Measurements from ENCODE around the gene SRGN.
"Not testable (repeated sequence)": the region's sequence is repeated elsewhere in the genome, so short reads cannot be mapped to it uniquely, and the experiment has no call there.

Gene SRGN

DNA sequence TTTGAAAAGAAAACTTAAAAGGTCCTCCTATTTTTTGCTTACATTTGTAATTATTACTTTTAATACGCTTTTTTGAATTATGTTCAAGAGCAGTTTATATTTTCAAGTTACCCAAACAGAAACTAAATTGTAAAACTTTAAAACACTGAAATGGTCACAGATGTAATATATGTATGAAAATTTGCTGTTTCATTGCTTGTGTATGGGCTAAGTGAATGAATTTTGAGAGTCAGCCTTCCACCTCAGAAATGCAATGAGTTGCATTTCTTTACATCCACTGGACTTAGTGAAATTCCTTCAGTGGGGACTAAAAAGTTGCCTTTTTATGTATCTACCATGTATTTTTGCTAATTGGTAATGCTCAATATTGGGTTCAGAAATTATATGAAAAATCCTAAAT lies 37.7 kb downstream of the SRGN start:
- peak in 2 of 3 donors; percentile 22 to 25 for DNase-seq
- ChIA-PET CTCF (interaction anchor here (0.9 to 1.4 kb wide), 5 partner anchors 11 to 34 kb away, joined by 3 to 4 read pairs (median 3); no protein-coding TSS in a partner anchor), POLR2A (no interaction called here)
- H3K4me3 ChIP-seq (ENCODE audit: control insufficient read depth in 1 of 7, extremely low read depth in 1 of 7, insufficient read depth in 4 of 7, low read depth in 2 of 7, low read length in 6 of 7), result peak overlapping the region in 6 of 7 experiments; percentile 84 to 96 (median 90)
- H3K9me3 ChIP-seq (ENCODE audit: control extremely low read depth in 1 of 5, control insufficient read depth in 4 of 5, insufficient read depth in 2 of 5, low read depth in 1 of 5, low read length in 4 of 5), result no peaks in the 10 kb centered on the region
- H3K4me1 ChIP-seq (ENCODE audit: control extremely low read depth in 1 of 4, control insufficient read depth in 4 of 4, insufficient read depth in 4 of 4, low read length in 3 of 4), result peaks cover 9 to 26% (median 21%) of the 10 kb centered on the region in 4 experiments
- H3K36me3 ChIP-seq (ENCODE audit: control insufficient read depth in 4 of 4, insufficient read depth in 4 of 4, low read length in 3 of 4), result no peaks in the 10 kb centered on the region
- H3K27ac ChIP-seq (ENCODE audit: insufficient read depth in 1 of 2, low read depth in 1 of 2, low read length in 2 of 2, poor library complexity in 1 of 2, severe bottlenecking in 2 of 2), result peak overlapping the region in 1 of 2 experiments; percentile 97
- WGBS (ENCODE audit: insufficient coverage), result no CpG with 5 or more reads among the region's 1 CpG
- H3K27me3 ChIP-seq (replicated peaks in 2 of 5; ENCODE audit: control insufficient read depth in 4 of 5, insufficient read depth in 5 of 5, low read length in 4 of 5), result no peaks in the 10 kb centered on the region

DNA sequence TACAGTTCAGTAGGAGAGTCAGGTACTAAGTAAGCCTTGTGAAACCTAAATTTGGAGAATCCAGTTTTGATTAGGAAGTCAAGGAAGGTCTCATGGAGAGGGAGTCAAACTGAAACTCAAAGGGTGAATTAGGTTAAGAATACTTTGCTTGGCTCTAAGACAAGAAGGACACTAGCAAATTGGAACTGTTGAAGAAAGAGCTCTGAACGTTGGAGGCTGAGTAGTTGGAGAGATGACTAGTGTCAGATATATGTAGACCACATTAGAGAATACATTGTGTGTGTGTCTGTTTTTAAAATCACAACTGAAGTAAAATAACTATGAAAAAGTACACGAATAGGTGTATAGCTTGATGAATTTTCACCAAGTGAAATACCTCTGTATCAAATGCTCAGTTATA lies 42.3 kb downstream of the SRGN start:
- WGBS (ENCODE audit: insufficient coverage), result no CpG with 5 or more reads among the region's 2 CpGs
- no peaks in the 10 kb centered on the region for H3K27me3 ChIP-seq (replicated peaks in 2 of 5; ENCODE audit: control insufficient read depth in 4 of 5, insufficient read depth in 5 of 5, low read length in 4 of 5)
- H3K27ac ChIP-seq (ENCODE audit: insufficient read depth in 1 of 2, low read depth in 1 of 2, low read length in 2 of 2, poor library complexity in 1 of 2, severe bottlenecking in 2 of 2), result no peak overlapping the region
- DNase-seq, result no peak
- H3K9me3 ChIP-seq (ENCODE audit: control extremely low read depth in 1 of 5, control insufficient read depth in 4 of 5, insufficient read depth in 2 of 5, low read depth in 1 of 5, low read length in 4 of 5), result no peaks in the 10 kb centered on the region
- POLR2A ChIA-PET, result no interaction called here
- CTCF ChIA-PET, result interaction anchor here (1.7 kb wide), 1 partner anchor 124 kb away, joined by 5 read pairs; no protein-coding TSS in a partner anchor
- H3K4me1 ChIP-seq (ENCODE audit: control extremely low read depth in 1 of 4, control insufficient read depth in 4 of 4, insufficient read depth in 4 of 4, low read length in 3 of 4), result peaks cover 7 to 12% (median 9%) of the 10 kb centered on the region in 4 experiments
- H3K36me3 ChIP-seq (ENCODE audit: control insufficient read depth in 4 of 4, insufficient read depth in 4 of 4, low read length in 3 of 4), result peaks cover 2 to 24% (median 11%) of the 10 kb centered on the region in 4 experiments
- no peak overlapping the region for H3K4me3 ChIP-seq (ENCODE audit: control insufficient read depth in 1 of 7, extremely low read depth in 1 of 7, insufficient read depth in 4 of 7, low read depth in 2 of 7, low read length in 6 of 7)

GRCh38 chr10:69139961-69140360 lies 52.1 kb downstream of the SRGN start:
- Histone ChIP-seq H3K27ac (ENCODE audit: insufficient read depth in 1 of 2, low read depth in 1 of 2, low read length in 2 of 2, poor library complexity in 1 of 2, severe bottlenecking in 2 of 2) (no peak overlapping the region), H3K4me1 (ENCODE audit: control extremely low read depth in 1 of 4, control insufficient read depth in 4 of 4, insufficient read depth in 4 of 4, low read length in 3 of 4) (no peaks in the 10 kb centered on the region), H3K36me3 (ENCODE audit: control insufficient read depth in 4 of 4, insufficient read depth in 4 of 4, low read length in 3 of 4) (peaks cover 7 to 23% (median 13%) of the 10 kb centered on the region in 4 experiments), H3K9me3 (ENCODE audit: control extremely low read depth in 1 of 5, control insufficient read depth in 4 of 5, insufficient read depth in 2 of 5, low read depth in 1 of 5, low read length in 4 of 5) (no peaks in the 10 kb centered on the region), H3K4me3 (ENCODE audit: control insufficient read depth in 1 of 7, extremely low read depth in 1 of 7, insufficient read depth in 4 of 7, low read depth in 2 of 7, low read length in 6 of 7) (no peak overlapping the region), H3K27me3 (replicated peaks in 2 of 5; ENCODE audit: control insufficient read depth in 4 of 5, insufficient read depth in 5 of 5, low read length in 4 of 5) (no peaks in the 10 kb centered on the region)
- CTCF ChIA-PET, result interaction anchor here (1.0 kb wide), 1 partner anchor 15 kb away, joined by 3 read pairs; no protein-coding TSS in a partner anchor
- DNase-seq, result no peak
- POLR2A ChIA-PET, result no interaction called here
- WGBS (ENCODE audit: insufficient coverage), result 100% methylated on average over 1 of the region's 2 CpGs

- CTCF ChIA-PET, result interaction anchor here (1.0 kb wide), 1 partner anchor 84 kb away, joined by 3 read pairs; no protein-coding TSS in a partner anchor
- WGBS (ENCODE audit: insufficient coverage), result no CpG with 5 or more reads among the region's 1 CpG
- no peak for DNase-seq
Measured at GRCh38 chr10:69141304-69141703, 53.4 kb downstream of the SRGN start.

GRCh38 chr10:69142074-69142473 lies 54.2 kb downstream of the SRGN start:
- 100% methylated on average over 1 of the region's 3 CpGs for WGBS (ENCODE audit: insufficient coverage)
- DNase-seq; H3K36me3 ChIP-seq (ENCODE audit: control insufficient read depth in 4 of 4, insufficient read depth in 4 of 4, low read length in 3 of 4); H3K9me3 ChIP-seq (ENCODE audit: control extremely low read depth in 1 of 5, control insufficient read depth in 4 of 5, insufficient read depth in 2 of 5, low read depth in 1 of 5, low read length in 4 of 5); CTCF ChIA-PET; H3K27ac ChIP-seq (ENCODE audit: insufficient read depth in 1 of 2, low read depth in 1 of 2, low read length in 2 of 2, poor library complexity in 1 of 2, severe bottlenecking in 2 of 2); H3K4me3 ChIP-seq (ENCODE audit: control insufficient read depth in 1 of 7, extremely low read depth in 1 of 7, insufficient read depth in 4 of 7, low read depth in 2 of 7, low read length in 6 of 7); POLR2A ChIA-PET; H3K27me3 ChIP-seq (replicated peaks in 2 of 5; ENCODE audit: control insufficient read depth in 4 of 5, insufficient read depth in 5 of 5, low read length in 4 of 5): not testable (repeated sequence)
- H3K4me1 ChIP-seq (ENCODE audit: control extremely low read depth in 1 of 4, control insufficient read depth in 4 of 4, insufficient read depth in 4 of 4, low read length in 3 of 4), result peaks cover 3 to 12% (median 8%) of the 10 kb centered on the region in 4 experiments

More at GRCh38 chr10:69141304-69141703, 53.4 kb downstream of the SRGN start:
- no peak overlapping the region for H3K4me3 ChIP-seq (ENCODE audit: control insufficient read depth in 1 of 7, extremely low read depth in 1 of 7, insufficient read depth in 4 of 7, low read depth in 2 of 7, low read length in 6 of 7)
- no peaks in the 10 kb centered on the region for H3K9me3 ChIP-seq (ENCODE audit: control extremely low read depth in 1 of 5, control insufficient read depth in 4 of 5, insufficient read depth in 2 of 5, low read depth in 1 of 5, low read length in 4 of 5)
- H3K4me1 ChIP-seq (ENCODE audit: control extremely low read depth in 1 of 4, control insufficient read depth in 4 of 4, insufficient read depth in 4 of 4, low read length in 3 of 4), result peaks cover 0 to 6% (median 3%) of the 10 kb centered on the region in 4 experiments
- POLR2A ChIA-PET, result no interaction called here
- no peak overlapping the region for H3K27ac ChIP-seq (ENCODE audit: insufficient read depth in 1 of 2, low read depth in 1 of 2, low read length in 2 of 2, poor library complexity in 1 of 2, severe bottlenecking in 2 of 2)
- H3K36me3 ChIP-seq (ENCODE audit: control insufficient read depth in 4 of 4, insufficient read depth in 4 of 4, low read length in 3 of 4), result peaks cover 6 to 12% (median 8%) of the 10 kb centered on the region in 4 experiments
- no peaks in the 10 kb centered on the region for H3K27me3 ChIP-seq (replicated peaks in 2 of 5; ENCODE audit: control insufficient read depth in 4 of 5, insufficient read depth in 5 of 5, low read length in 4 of 5)

DNA sequence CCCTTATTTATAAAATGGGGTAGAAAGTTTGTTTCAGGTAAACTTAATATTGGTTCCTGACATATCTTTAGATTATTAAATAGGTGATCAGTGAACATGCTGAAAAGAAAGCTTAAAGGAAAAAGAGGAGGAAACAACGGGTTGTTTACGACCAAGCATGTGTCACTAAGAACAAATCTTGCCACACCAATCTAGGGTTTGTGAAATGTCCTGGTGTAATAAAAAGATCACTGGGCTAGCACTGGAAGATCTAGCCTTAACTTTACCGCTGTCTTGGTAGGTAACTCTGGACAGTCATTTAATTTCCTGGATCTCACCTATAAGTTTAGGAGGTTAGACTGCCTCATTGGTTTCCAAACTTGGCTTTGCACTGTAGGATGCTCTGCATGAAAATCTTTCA lies 55.1 kb downstream of the SRGN start:
- 50% methylated on average over 2 of the region's 3 CpGs for WGBS (ENCODE audit: insufficient coverage)
- Histone ChIP-seq H3K36me3 (ENCODE audit: control insufficient read depth in 4 of 4, insufficient read depth in 4 of 4, low read length in 3 of 4) (peaks cover 0 to 4% (median 2%) of the 10 kb centered on the region in 4 experiments), H3K9me3 (ENCODE audit: control extremely low read depth in 1 of 5, control insufficient read depth in 4 of 5, insufficient read depth in 2 of 5, low read depth in 1 of 5, low read length in 4 of 5) (no peaks in the 10 kb centered on the region), H3K27ac (ENCODE audit: insufficient read depth in 1 of 2, low read depth in 1 of 2, low read length in 2 of 2, poor library complexity in 1 of 2, severe bottlenecking in 2 of 2) (no peak overlapping the region), H3K27me3 (replicated peaks in 2 of 5; ENCODE audit: control insufficient read depth in 4 of 5, insufficient read depth in 5 of 5, low read length in 4 of 5) (no peaks in the 10 kb centered on the region), H3K4me1 (ENCODE audit: control extremely low read depth in 1 of 4, control insufficient read depth in 4 of 4, insufficient read depth in 4 of 4, low read length in 3 of 4) (peaks cover 3 to 20% (median 14%) of the 10 kb centered on the region in 4 experiments), H3K4me3 (ENCODE audit: control insufficient read depth in 1 of 7, extremely low read depth in 1 of 7, insufficient read depth in 4 of 7, low read depth in 2 of 7, low read length in 6 of 7) (no peak overlapping the region)
- no peak for DNase-seq
- CTCF ChIA-PET, result interaction anchor here (1.0 kb wide), 1 partner anchor 16 kb away, joined by 3 read pairs; no protein-coding TSS in a partner anchor
- POLR2A ChIA-PET, result interaction anchor here (0.6 kb wide), 1 partner anchor 194 kb away, joined by 4 read pairs; no protein-coding TSS in a partner anchor

GRCh38 chr10:69145329-69145728 lies 57.4 kb downstream of the SRGN start:
- H3K36me3 ChIP-seq (ENCODE audit: control insufficient read depth in 4 of 4, insufficient read depth in 4 of 4, low read length in 3 of 4), result peaks cover 0 to 4% (median 3%) of the 10 kb centered on the region in 4 experiments
- ChIA-PET POLR2A (no interaction called here), CTCF (no interaction called here)
- peaks cover 3 to 20% (median 14%) of the 10 kb centered on the region in 4 experiments for H3K4me1 ChIP-seq (ENCODE audit: control extremely low read depth in 1 of 4, control insufficient read depth in 4 of 4, insufficient read depth in 4 of 4, low read length in 3 of 4)
- no peak overlapping the region for H3K4me3 ChIP-seq (ENCODE audit: control insufficient read depth in 1 of 7, extremely low read depth in 1 of 7, insufficient read depth in 4 of 7, low read depth in 2 of 7, low read length in 6 of 7)
- no peak for DNase-seq
- H3K9me3 ChIP-seq (ENCODE audit: control extremely low read depth in 1 of 5, control insufficient read depth in 4 of 5, insufficient read depth in 2 of 5, low read depth in 1 of 5, low read length in 4 of 5), result no peaks in the 10 kb centered on the region
- WGBS (ENCODE audit: insufficient coverage), result no CpG with 5 or more reads among the region's 1 CpG
- H3K27ac ChIP-seq (ENCODE audit: insufficient read depth in 1 of 2, low read depth in 1 of 2, low read length in 2 of 2, poor library complexity in 1 of 2, severe bottlenecking in 2 of 2), result no peak overlapping the region
- no peaks in the 10 kb centered on the region for H3K27me3 ChIP-seq (replicated peaks in 2 of 5; ENCODE audit: control insufficient read depth in 4 of 5, insufficient read depth in 5 of 5, low read length in 4 of 5)
